HG02588 (cell line): ENCODE data around the gene RALGPS1.

Experiments
- ATAC-seq: cut with Tn5 transposase; IDR thresholded peaks from one replicate; pipeline ENCODE4 v1.9.1; 2021; ENCODE audit warnings: mild to moderate bottlenecking, moderate library complexity; ENCODE audit not compliant: unreplicated experiment

RALGPS1 gene

GRCh38 chr9:127050152-127050551 is 135.6 kb downstream of the RALGPS1 start:
- ATAC-seq = no peak

- ATAC-seq = no peak
Observed at GRCh38 chr9:127050591-127051001, 136.0 kb downstream of the RALGPS1 start.

GRCh38 chr9:127051881-127052595 is 137.5 kb downstream of the RALGPS1 start:
- ATAC-seq = no peak

- no peak for ATAC-seq
Observed at GRCh38 chr9:127053057-127053821, 138.7 kb downstream of the RALGPS1 start.

GRCh38 chr9:127053960-127054359 is 139.4 kb downstream of the RALGPS1 start:
- ATAC-seq = no peak

GRCh38 chr9:127055745-127056402 is 141.3 kb downstream of the RALGPS1 start:
- ATAC-seq = no peak

- no peak for ATAC-seq
Observed at GRCh38 chr9:127056446-127056845, 141.9 kb downstream of the RALGPS1 start.

- no peak for ATAC-seq
Observed at GRCh38 chr9:127058011-127058644, 143.5 kb downstream of the RALGPS1 start.

- ATAC-seq = no peak
Observed at GRCh38 chr9:127058645-127059021, 144.1 kb downstream of the RALGPS1 start.

- ATAC-seq = no peak
Observed at GRCh38 chr9:127059030-127059429, 144.4 kb downstream of the RALGPS1 start.

- no peak for ATAC-seq
Observed at GRCh38 chr9:127059765-127060361, 145.3 kb downstream of the RALGPS1 start.

GRCh38 chr9:127061411-127061810 is 146.8 kb downstream of the RALGPS1 start:
- no peak for ATAC-seq

- ATAC-seq = no peak
Observed at GRCh38 chr9:127064335-127064734, 149.8 kb downstream of the RALGPS1 start.

- ATAC-seq = no peak
Observed at GRCh38 chr9:127065592-127065991, 151.0 kb downstream of the RALGPS1 start.

- ATAC-seq = no peak
Observed at GRCh38 chr9:127066060-127066850, 151.7 kb downstream of the RALGPS1 start.

- ATAC-seq = no peak
Observed at GRCh38 chr9:127066851-127067136, 152.2 kb downstream of the RALGPS1 start.

- ATAC-seq = no peak
Observed at GRCh38 chr9:127067603-127068220, 153.1 kb downstream of the RALGPS1 start.

GRCh38 chr9:127074561-127075548 is 160.3 kb downstream of the RALGPS1 start:
- ATAC-seq = no peak
